B cell (primary cell): ENCODE results near the gene SNRPD3.

ENCODE experiments used
- EZH2 ChIP-seq: IDR thresholded peaks from 2 replicates; pipeline ENCODE4 v1.6.1; 2012; ENCODE audit warnings: borderline replicate concordance, low read depth, mild to moderate bottlenecking, moderate library complexity, low read length; ENCODE audit not compliant: insufficient read depth, poor library complexity, severe bottlenecking
- TF ChIP-seq, protein P1 (sequence below): fragments of 200-600 bp; IDR thresholded peaks from one replicate; pipeline ENCODE4 v1.8.0; 2022; ENCODE audit warnings: antibody characterized with exemption, mild to moderate bottlenecking

DNA sequence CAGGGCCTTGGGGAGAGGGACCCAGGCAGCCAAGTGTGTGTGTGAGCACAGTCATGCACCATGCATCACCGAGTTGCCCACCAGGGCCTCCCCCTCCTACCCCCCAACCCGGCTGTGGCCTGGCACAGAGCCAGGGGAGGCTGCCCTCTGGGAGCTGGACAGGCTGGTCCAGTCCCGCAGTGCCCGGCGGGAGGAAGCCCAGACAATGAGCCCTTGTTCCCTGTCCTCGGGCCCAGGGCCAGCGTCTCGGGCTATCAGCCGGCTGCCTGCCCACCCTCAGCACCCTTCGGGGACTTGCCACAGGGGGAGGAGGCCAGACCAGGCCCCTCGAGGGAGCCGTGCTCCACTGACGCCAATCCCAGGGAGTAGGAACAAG is 32.6 kb downstream of the SNRPD3 start:
- TF ChIP-seq, protein P1, sequence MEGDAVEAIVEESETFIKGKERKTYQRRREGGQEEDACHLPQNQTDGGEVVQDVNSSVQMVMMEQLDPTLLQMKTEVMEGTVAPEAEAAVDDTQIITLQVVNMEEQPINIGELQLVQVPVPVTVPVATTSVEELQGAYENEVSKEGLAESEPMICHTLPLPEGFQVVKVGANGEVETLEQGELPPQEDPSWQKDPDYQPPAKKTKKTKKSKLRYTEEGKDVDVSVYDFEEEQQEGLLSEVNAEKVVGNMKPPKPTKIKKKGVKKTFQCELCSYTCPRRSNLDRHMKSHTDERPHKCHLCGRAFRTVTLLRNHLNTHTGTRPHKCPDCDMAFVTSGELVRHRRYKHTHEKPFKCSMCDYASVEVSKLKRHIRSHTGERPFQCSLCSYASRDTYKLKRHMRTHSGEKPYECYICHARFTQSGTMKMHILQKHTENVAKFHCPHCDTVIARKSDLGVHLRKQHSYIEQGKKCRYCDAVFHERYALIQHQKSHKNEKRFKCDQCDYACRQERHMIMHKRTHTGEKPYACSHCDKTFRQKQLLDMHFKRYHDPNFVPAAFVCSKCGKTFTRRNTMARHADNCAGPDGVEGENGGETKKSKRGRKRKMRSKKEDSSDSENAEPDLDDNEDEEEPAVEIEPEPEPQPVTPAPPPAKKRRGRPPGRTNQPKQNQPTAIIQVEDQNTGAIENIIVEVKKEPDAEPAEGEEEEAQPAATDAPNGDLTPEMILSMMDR = no peak
- TF ChIP-seq EZH2 = no peak
